Astrocyte of the spinal cord (primary cell): Measurements from ENCODE around the gene HEPACAM.

ENCODE experiments used
- DNase-seq: peaks from one replicate; pipeline ENCODE4 v3.0.0; 2011; ENCODE audit warnings: low read depth, low spot score
- H3K4me3 ChIP-seq: 2 replicates; pipeline ENCODE4 v1.5.1; 2011; ENCODE audit warnings: low read depth, mild to moderate bottlenecking, low read length, moderate library complexity
- CTCF ChIP-seq: IDR thresholded peaks from 2 replicates; pipeline ENCODE4 v1.5.1; 2012; ENCODE audit warnings: low read depth, mild to moderate bottlenecking, low read length, inconsistent platforms
- in situ Hi-C: cut with HindIII; loops from 2 replicates; pipeline ENCODE4 v1.10.0; 2017; ENCODE audit warnings: low sequenced_read_pairs

The HEPACAM gene, protein sequence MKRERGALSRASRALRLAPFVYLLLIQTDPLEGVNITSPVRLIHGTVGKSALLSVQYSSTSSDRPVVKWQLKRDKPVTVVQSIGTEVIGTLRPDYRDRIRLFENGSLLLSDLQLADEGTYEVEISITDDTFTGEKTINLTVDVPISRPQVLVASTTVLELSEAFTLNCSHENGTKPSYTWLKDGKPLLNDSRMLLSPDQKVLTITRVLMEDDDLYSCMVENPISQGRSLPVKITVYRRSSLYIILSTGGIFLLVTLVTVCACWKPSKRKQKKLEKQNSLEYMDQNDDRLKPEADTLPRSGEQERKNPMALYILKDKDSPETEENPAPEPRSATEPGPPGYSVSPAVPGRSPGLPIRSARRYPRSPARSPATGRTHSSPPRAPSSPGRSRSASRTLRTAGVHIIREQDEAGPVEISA

DNA sequence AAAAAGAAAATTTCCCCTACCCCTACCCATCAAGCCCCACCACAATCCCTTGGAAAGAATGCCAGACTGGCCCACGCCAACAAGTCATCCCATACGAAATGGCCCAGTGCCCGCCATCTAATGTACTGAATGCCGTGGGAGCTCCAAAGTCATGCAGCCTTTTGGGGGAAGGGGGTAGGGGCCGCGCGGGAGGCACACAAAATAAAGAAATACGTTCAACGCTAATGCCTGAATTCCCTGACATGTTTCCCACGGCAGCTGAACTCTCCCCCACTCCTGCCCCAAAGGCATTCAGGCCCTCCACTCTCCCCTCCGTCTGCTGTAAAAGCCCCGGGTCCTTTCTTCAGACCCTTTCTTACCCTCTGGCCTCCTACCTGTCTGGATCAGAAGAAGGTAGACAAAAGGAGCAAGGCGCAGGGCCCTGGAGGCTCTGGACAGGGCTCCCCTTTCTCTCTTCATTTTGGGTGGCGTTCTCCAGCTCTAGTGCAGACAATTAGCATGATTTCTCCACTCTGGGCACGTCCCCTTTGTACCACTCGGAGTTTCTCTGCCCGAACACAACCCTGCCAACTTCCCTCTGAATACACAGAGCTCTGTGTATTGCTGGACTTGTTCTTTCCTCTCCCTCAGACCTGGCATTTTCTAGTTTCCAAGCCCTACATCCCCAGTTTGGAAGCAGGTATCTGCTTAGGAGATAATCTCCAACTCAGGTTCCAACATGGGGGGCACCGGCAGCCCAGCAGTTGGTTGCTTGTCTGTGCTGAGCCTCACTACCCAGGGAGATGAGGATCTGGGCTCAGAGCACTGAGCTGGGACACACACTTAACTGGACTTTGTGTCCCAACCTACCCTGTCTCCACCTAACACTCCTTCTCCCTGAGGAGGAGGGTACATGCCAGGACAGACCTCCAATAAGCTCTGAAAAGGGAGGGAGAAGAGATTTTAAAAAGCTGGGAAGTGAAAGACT is at the start of gene HEPACAM:
TSS of gene HEPACAM (minus strand) at position 500 of the 967 bp plus-strand sequence. CDS start at position 459, 41 bp downstream.
- TF ChIP-seq CTCF = no peak
- DNase-seq = no peak
- in situ Hi-C loops = no loop called here
- H3K4me3 ChIP-seq = no peak within 1 kb of the TSS

GRCh38 chr11:124984512-124984854 is 48.6 kb upstream of the HEPACAM start:
- in situ Hi-C loops = no loop called here

GRCh38 chr11:124983674-124984511 is 48.0 kb upstream of the HEPACAM start:
- H3K4me3 ChIP-seq = no peak overlapping the region
- in situ Hi-C loops = no loop called here
- DNase-seq = no peak
- no peak for TF ChIP-seq CTCF

More at GRCh38 chr11:124984512-124984854, 48.6 kb upstream of the HEPACAM start:
- H3K4me3 ChIP-seq = no peak overlapping the region
- no peak for DNase-seq
- no peak for TF ChIP-seq CTCF

- no peak for TF ChIP-seq CTCF
- DNase-seq = no peak
- no peak overlapping the region for H3K4me3 ChIP-seq
- in situ Hi-C loops = no loop called here
Measured at GRCh38 chr11:124982043-124982442, 46.2 kb upstream of the HEPACAM start.

GRCh38 chr11:124978316-124978715 is 42.5 kb upstream of the HEPACAM start:
- in situ Hi-C loops = no loop called here
- H3K4me3 ChIP-seq = no peak overlapping the region
- TF ChIP-seq CTCF = no peak
- DNase-seq = no peak

DNA sequence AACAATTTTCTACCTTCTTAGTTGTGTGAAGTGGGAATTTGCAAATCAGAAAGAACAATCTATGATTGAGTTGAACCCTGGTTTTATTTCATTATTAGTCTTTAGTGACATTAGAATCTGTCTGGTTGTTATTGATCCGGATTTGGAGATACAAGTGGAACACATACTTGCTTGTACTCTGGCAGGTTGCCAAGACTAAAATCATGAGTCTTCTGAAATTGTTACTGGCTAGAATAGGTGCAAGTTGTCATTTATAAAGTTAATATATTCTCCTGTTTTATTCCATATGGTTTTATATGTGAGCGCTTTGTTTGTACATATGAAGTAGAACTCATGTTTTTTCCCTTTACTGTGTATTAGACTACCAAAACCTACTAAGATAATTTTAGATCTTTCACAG is 41.2 kb upstream of the HEPACAM start:
- peak; percentile 2 for DNase-seq
- in situ Hi-C loops = no loop called here
- no peak overlapping the region for H3K4me3 ChIP-seq
- TF ChIP-seq CTCF = no peak
